Stimulated activated CD4-positive, alpha-beta T cell treated with anti-CD3 and anti-CD28 coated beads, Interleukin-1b, Interleukin-23, amount 100 ng/mL, for 48 hours (primary cell): ENCODE data around the gene SND1.
"Not testable (repeated sequence)": the region's sequence is repeated elsewhere in the genome, so short reads cannot be mapped to it uniquely, and the experiment has no call there.

Source experiments
- DNase-seq: peaks from one replicate; pipeline ENCODE4 v3.0.0-alpha.2; 2020

Gene SND1

GRCh38 chr7:128108641-128109423, 456.8 kb downstream of the SND1 start:
- DNase-seq = no peak

- DNase-seq = not testable (repeated sequence)
These were observed 457.5 kb downstream of the SND1 start for GRCh38 chr7:128109424-128109969.

- no peak for DNase-seq
These were observed 458.8 kb downstream of the SND1 start for GRCh38 chr7:128110641-128111364.

GRCh38 chr7:128112018-128112780, 460.2 kb downstream of the SND1 start:
- DNase-seq = no peak

GRCh38 chr7:128112781-128113221, 460.8 kb downstream of the SND1 start:
- no peak for DNase-seq

GRCh38 chr7:128113839-128114238, 461.8 kb downstream of the SND1 start:
- no peak for DNase-seq

GRCh38 chr7:128114806-128115205, 462.8 kb downstream of the SND1 start:
- DNase-seq = no peak

GRCh38 chr7:128115336-128115820, 463.4 kb downstream of the SND1 start:
- no peak for DNase-seq

- DNase-seq = no peak
These were observed 464.1 kb downstream of the SND1 start for GRCh38 chr7:128115821-128116723.

- DNase-seq = no peak
These were observed 464.7 kb downstream of the SND1 start for GRCh38 chr7:128116740-128117139.

- no peak for DNase-seq
These were observed 465.7 kb downstream of the SND1 start for GRCh38 chr7:128117691-128118090.

GRCh38 chr7:128119036-128119435, 467.0 kb downstream of the SND1 start:
- no peak for DNase-seq

- no peak for DNase-seq
These were observed 468.1 kb downstream of the SND1 start for GRCh38 chr7:128120116-128120515.

- DNase-seq = no peak
These were observed 469.0 kb downstream of the SND1 start for GRCh38 chr7:128120976-128121490.

- no peak for DNase-seq
These were observed 469.9 kb downstream of the SND1 start for GRCh38 chr7:128121711-128122530.

- DNase-seq = no peak
These were observed 470.7 kb downstream of the SND1 start for GRCh38 chr7:128122576-128123290.

- DNase-seq = no peak
These were observed 471.5 kb downstream of the SND1 start for GRCh38 chr7:128123291-128124037.

GRCh38 chr7:128124786-128125185, 472.8 kb downstream of the SND1 start:
- no peak for DNase-seq

GRCh38 chr7:128125816-128126215, 473.8 kb downstream of the SND1 start:
- no peak for DNase-seq
